Endothelial cell of umbilical vein (primary cell): ENCODE results near the gene FAM50A.

ENCODE experiments used
- CTCF ChIP-seq, 2 donors: IDR thresholded peaks; 1 replicate in 1 of 2; 2 replicates in 1 of 2; pipeline ENCODE4 v1.5.1; 2011; ENCODE audit warnings: low read length in 2 of 2, mild to moderate bottlenecking in 2 of 2, moderate library complexity in 2 of 2, control low read depth in 1 of 2, inconsistent platforms in 1 of 2, low read depth in 1 of 2; ENCODE audit not compliant: insufficient read depth in 1 of 2; ENCODE audit errors: extremely low read depth in 1 of 2
- EZH2 ChIP-seq: IDR thresholded peaks from 2 replicates; pipeline ENCODE4 v1.6.1; 2012; ENCODE audit warnings: borderline replicate concordance, low read depth, mild to moderate bottlenecking, moderate library complexity, low read length, inconsistent platforms; ENCODE audit not compliant: severe bottlenecking
- MAX ChIP-seq: IDR thresholded peaks from 2 replicates; pipeline ENCODE4 v1.6.1; 2011; ENCODE audit not compliant: insufficient read depth, insufficient read length

DNA sequence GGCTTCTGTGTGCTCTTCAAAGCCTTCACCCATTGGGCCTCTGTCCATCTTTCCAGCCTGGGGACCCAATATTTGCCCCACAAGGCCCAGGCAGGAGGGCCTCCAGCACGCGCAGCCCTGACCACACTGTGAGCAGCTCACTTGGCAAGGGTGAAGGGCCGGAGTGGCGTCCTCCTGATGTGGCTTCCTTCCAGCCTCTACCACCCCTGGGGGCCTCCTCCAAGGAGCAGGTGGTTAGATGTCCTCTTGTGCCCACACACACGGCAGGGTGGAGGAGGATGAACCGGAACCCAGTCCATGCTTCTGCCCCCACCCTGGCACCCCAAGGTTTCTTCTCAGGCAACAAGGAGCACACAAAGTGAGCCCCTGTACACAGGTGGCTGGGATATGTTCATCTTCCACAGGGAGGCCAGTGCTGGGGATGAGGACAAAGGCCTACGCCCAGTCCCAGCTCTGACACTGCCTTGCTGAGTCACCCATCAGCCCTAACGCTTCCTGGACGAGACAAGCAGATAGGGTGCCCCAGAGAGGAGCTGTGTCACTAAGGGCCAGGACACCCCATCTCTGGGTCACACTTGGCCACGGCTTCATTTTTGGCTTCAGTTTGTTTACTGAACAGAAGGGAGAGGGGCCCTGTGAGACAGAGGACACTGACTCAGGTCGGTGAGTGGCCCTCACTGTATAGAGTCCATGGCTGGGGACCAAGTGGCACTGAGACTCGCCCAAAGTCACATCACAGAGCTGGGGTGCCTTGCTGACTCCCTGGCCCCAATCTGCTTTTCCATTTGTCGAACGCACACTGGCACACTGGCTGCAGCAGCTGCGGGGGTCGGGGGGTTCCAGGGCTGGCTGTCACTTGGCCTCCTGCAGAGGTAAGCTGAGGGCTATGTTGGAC is 40.6 kb downstream of the FAM50A start:
- no peak for TF ChIP-seq CTCF (IDR thresholded peaks at IDR 0.05; ENCODE audit: extremely low read depth in 1 of 2, insufficient read depth in 1 of 2, low read depth in 1 of 2, low read length in 2 of 2)
- no peak for TF ChIP-seq MAX
- no peak for TF ChIP-seq EZH2
